ENCODE data around the gene MOCS1. TPM values are rescaled to one million over a fixed set of nuclear protein-coding genes. Genes with fewer than 3 reads are reported as not detected.

The MOCS1 gene
- total and polyA plus RNA-seq, 9 of the 15 experiments (the other 6 are each of a cell fraction or from before 2014, with no cell fraction given) = 0.69 to 12.7 (median 8.7) TPM

GRCh38 chr6:39901116-39901655 is 33.1 kb downstream of the MOCS1 start:
- DNase-seq (ENCODE audit: extremely low read depth in 1 of 4, low spot score in 3 of 4) = no peak
- no peak for FAIRE-seq
- Histone ChIP-seq H3K27me3 (ENCODE audit: control insufficient read depth in 2 of 2, insufficient read depth in 2 of 2, low read length in 2 of 2) (peaks cover 6 to 54% of the 10 kb centered on the region in 2 experiments), H3K9me3 (replicated peaks; ENCODE audit: control insufficient read depth, insufficient read depth, low read depth, low read length) (no peaks in the 10 kb centered on the region), H3K4me1 (replicated peaks in 1 of 2; ENCODE audit: control insufficient read depth in 2 of 2, insufficient read depth in 2 of 2, low read length in 2 of 2) (peaks cover 0 to 1% of the 10 kb centered on the region in 2 experiments; a peak in 1 of 5 replicates), H3K36me3 (ENCODE audit: control insufficient read depth, insufficient read depth, low read length) (no peaks in the 10 kb centered on the region), H3K27ac (ENCODE audit: extremely low read depth, low read depth, low read length) (no peak overlapping the region), H4K20me1 (replicated peaks; ENCODE audit: control insufficient read depth, insufficient read depth, low read length) (peaks cover 3% of the 10 kb centered on the region), H3K4me3 (no peak overlapping the region), H3K4me2 (ENCODE audit: insufficient read depth, low read length) (no peak overlapping the region), H3K9me1 (ENCODE audit: control insufficient read depth, insufficient read depth, low read length) (no peaks in the 10 kb centered on the region), H2AFZ (ENCODE audit: low read depth, low read length) (no peak overlapping the region), H3K9ac (ENCODE audit: insufficient read depth in 1 of 2, low read depth in 2 of 2, low read length in 2 of 2) (no peak overlapping the region), H3K79me2 (ENCODE audit: control insufficient read depth, insufficient read depth, low read length) (no peaks in the 10 kb centered on the region)
- no TSS peak for BruUV-seq (replicated peaks)
- intact Hi-C loops (cut with micrococcal nuclease) (no loop called here), in situ Hi-C loops (cut with MboI) (no loop called here)
- ATAC-seq = no peak
- WGBS (ENCODE audit: insufficient coverage, low coverage, missing lambda C conversion rate) = under 1% methylated on average over 10 of the region's 10 CpGs
- ChIA-PET CTCF (ENCODE audit: low intra/inter-chr PET ratio) (no interaction called here), POLR2A (no interaction called here)
- TF ChIP-seq ZNF431 (CRISPR knock-in tag; IDR thresholded peaks at IDR 0.05) = no peak

- ATAC-seq = no peak
- no peak overlapping the region for H3K4me2 ChIP-seq (ENCODE audit: insufficient read depth, low read length)
- H3K36me3 ChIP-seq (ENCODE audit: control insufficient read depth, insufficient read depth, low read length) = no peaks in the 10 kb centered on the region
- H3K9me1 ChIP-seq (ENCODE audit: control insufficient read depth, insufficient read depth, low read length) = no peaks in the 10 kb centered on the region
- no peak for DNase-seq (ENCODE audit: extremely low read depth in 1 of 4, low spot score in 3 of 4)
- H3K27ac ChIP-seq (ENCODE audit: extremely low read depth, low read depth, low read length) = no peak overlapping the region
- peaks cover 6 to 52% of the 10 kb centered on the region in 2 experiments for H3K27me3 ChIP-seq (ENCODE audit: control insufficient read depth in 2 of 2, insufficient read depth in 2 of 2, low read length in 2 of 2)
- 0% methylated on average over 10 of the region's 10 CpGs for WGBS (ENCODE audit: insufficient coverage, low coverage, missing lambda C conversion rate)
- no TSS peak for BruUV-seq (replicated peaks)
- intact Hi-C loops (cut with micrococcal nuclease) = no loop called here
- POLR2A ChIA-PET = no interaction called here
- FAIRE-seq = no peak
- H3K9ac ChIP-seq (ENCODE audit: insufficient read depth in 1 of 2, low read depth in 2 of 2, low read length in 2 of 2) = no peak overlapping the region
- H3K4me1 ChIP-seq (replicated peaks in 1 of 2; ENCODE audit: control insufficient read depth in 2 of 2, insufficient read depth in 2 of 2, low read length in 2 of 2) = no peaks in the 10 kb centered on the region
- no peak overlapping the region for H3K4me3 ChIP-seq
- H4K20me1 ChIP-seq (replicated peaks; ENCODE audit: control insufficient read depth, insufficient read depth, low read length) = peaks cover 3% of the 10 kb centered on the region
- H3K79me2 ChIP-seq (ENCODE audit: control insufficient read depth, insufficient read depth, low read length) = no peaks in the 10 kb centered on the region
- TF ChIP-seq ZEB2 (IDR thresholded peaks at IDR 0.05) (no peak), ZNF165 (CRISPR knock-in tag; IDR thresholded peaks at IDR 0.05; ENCODE audit: borderline replicate concordance) (no peak), FIP1L1 (IDR thresholded peaks at IDR 0.05; ENCODE audit: low read depth, low read length, poor library complexity, severe bottlenecking) (no peak)
- H2AFZ ChIP-seq (ENCODE audit: low read depth, low read length) = no peak overlapping the region
- in situ Hi-C loops (cut with MboI) = no loop called here
- no peaks in the 10 kb centered on the region for H3K9me3 ChIP-seq (replicated peaks; ENCODE audit: control insufficient read depth, insufficient read depth, low read depth, low read length)
- CTCF ChIA-PET (ENCODE audit: low intra/inter-chr PET ratio) = interaction anchor here (0.6 kb wide), 1 partner anchor 135 kb away, joined by 3 read pairs; no protein-coding TSS in a partner anchor
Observed at GRCh38 chr6:39899554-39900295, 34.5 kb downstream of the MOCS1 start.
